Astrocyte (in vitro differentiated cells and primary cell): ENCODE results near the gene RPUSD1.

Experiments used
- CTCF ChIP-seq: IDR thresholded peaks from 2 replicates; pipeline ENCODE4 v1.5.1; 2011; ENCODE audit warnings: low read depth, mild to moderate bottlenecking, inconsistent platforms, low read length, moderate library complexity; ENCODE audit not compliant: insufficient read depth
- EZH2 ChIP-seq: IDR thresholded peaks from 2 replicates; pipeline ENCODE4 v1.6.1; 2012; ENCODE audit warnings: mild to moderate bottlenecking, low read length, inconsistent platforms; ENCODE audit not compliant: insufficient read depth

- TF ChIP-seq CTCF: no peak
- no peak for TF ChIP-seq EZH2
These were observed 18.2 kb downstream of the RPUSD1 start for GRCh38 chr16:769934-770333.
